GM12891 (cell line): ENCODE results near the gene RAD18.

Experiments
- POLR2A ChIP-seq: IDR thresholded peaks from 2 replicates; pipeline ENCODE4 v1.6.1; 2011; ENCODE audit warnings: low read depth, low read length, control low read depth
- POLR2AphosphoS5 ChIP-seq: IDR thresholded peaks from 2 replicates; pipeline ENCODE4 v1.6.1; 2011; ENCODE audit warnings: low read depth, low read length, control low read depth
- SPI1 ChIP-seq: IDR thresholded peaks from 2 replicates; pipeline ENCODE4 v1.6.1; 2011; ENCODE audit warnings: low read depth, low read length, control low read depth

GRCh38 chr3:8964436-8965370, 1.4 kb upstream of the RAD18 start:
- TF ChIP-seq POLR2A (no peak), SPI1 (no peak), POLR2AphosphoS5 (no peak)
